ENCODE results near the gene PLCH1. TPM values are rescaled to one million over a fixed set of nuclear protein-coding genes. Genes with fewer than 3 reads are reported as not detected.

Gene PLCH1
- total RNA-seq, 1 donor from 2014 or later: 0.26 TPM

DNA sequence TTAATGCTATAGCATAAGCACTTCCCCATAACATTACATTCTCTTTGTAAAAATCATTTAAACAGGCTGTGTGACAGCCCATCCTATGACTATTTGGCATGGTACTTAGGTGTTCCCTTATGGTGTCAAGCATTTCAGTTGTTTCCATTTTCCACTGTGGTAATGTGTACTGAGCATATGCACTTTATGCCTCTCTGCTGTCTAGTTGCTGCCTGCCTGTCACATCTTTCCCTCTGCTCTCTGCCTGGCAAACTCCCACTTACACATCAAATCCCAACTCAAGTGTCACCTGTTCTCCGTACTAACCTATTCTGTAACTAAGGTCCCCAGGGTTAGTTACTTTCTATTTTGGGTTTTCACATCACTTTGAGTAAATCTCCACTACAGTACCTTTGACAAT is 367.0 kb downstream of the PLCH1 start:
- Histone ChIP-seq H3K36me3 (ENCODE audit: control insufficient read depth, insufficient read depth, low read length) (no peaks in the 10 kb centered on the region), H3K27me3 (ENCODE audit: control insufficient read depth, insufficient read depth, low read length) (no peaks in the 10 kb centered on the region), H3K4me3 (ENCODE audit: low read depth, low read length) (no peak overlapping the region)
- DNase-seq (ENCODE audit: low read depth): no peak
- no peak for FAIRE-seq
- TF ChIP-seq, protein P1, sequence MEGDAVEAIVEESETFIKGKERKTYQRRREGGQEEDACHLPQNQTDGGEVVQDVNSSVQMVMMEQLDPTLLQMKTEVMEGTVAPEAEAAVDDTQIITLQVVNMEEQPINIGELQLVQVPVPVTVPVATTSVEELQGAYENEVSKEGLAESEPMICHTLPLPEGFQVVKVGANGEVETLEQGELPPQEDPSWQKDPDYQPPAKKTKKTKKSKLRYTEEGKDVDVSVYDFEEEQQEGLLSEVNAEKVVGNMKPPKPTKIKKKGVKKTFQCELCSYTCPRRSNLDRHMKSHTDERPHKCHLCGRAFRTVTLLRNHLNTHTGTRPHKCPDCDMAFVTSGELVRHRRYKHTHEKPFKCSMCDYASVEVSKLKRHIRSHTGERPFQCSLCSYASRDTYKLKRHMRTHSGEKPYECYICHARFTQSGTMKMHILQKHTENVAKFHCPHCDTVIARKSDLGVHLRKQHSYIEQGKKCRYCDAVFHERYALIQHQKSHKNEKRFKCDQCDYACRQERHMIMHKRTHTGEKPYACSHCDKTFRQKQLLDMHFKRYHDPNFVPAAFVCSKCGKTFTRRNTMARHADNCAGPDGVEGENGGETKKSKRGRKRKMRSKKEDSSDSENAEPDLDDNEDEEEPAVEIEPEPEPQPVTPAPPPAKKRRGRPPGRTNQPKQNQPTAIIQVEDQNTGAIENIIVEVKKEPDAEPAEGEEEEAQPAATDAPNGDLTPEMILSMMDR (IDR thresholded peaks at IDR 0.05; ENCODE audit: insufficient read depth, low read length, severe bottlenecking): no peak

DNA sequence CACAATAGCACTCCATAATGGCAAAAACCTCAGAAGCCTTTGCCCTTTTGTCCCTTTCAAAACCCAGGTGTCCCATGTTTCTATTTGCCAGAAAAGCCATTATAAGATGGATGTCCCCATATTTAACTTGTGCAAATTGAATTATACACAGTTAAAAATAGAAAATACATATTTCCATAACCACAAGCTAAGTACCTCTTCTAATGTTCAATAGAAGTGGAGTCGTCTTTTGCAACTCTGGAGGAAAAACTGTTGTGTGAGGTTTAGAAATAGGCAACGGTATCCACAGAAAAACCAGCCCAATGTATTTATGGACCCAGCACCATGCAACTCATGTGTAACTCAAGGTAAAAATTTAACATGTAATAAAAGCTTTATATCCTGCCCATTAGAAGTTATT is 367.8 kb downstream of the PLCH1 start:
- no peak for FAIRE-seq
- Histone ChIP-seq H3K36me3 (ENCODE audit: control insufficient read depth, insufficient read depth, low read length) (no peaks in the 10 kb centered on the region), H3K27me3 (ENCODE audit: control insufficient read depth, insufficient read depth, low read length) (no peaks in the 10 kb centered on the region), H3K4me3 (ENCODE audit: low read depth, low read length) (no peak overlapping the region)
- TF ChIP-seq, protein P1 (IDR thresholded peaks at IDR 0.05; ENCODE audit: insufficient read depth, low read length, severe bottlenecking): no peak
- DNase-seq (ENCODE audit: low read depth): no peak

DNA sequence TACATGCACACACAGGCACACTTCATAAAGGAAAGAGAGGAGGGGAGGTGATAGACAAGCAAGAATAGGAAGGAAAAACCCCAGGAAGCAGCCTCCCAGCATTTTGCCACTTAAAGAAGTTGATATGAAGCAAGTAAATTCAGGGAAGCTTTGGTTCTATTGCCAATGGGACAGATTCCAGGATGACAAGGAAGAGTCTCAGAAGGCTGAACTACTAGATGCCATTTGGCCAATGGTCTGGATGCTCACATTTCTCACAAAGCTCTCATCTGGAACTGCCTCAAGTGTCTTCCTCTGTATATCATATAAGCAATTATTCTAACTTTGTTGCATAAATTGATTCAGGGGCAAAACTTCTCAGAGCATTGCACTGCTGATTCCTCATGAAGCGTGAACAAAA is 372.6 kb downstream of the PLCH1 start:
- no peak for FAIRE-seq
- Histone ChIP-seq H3K4me3 (ENCODE audit: low read depth, low read length) (no peak overlapping the region), H3K36me3 (ENCODE audit: control insufficient read depth, insufficient read depth, low read length) (no peaks in the 10 kb centered on the region), H3K27me3 (ENCODE audit: control insufficient read depth, insufficient read depth, low read length) (no peaks in the 10 kb centered on the region)
- TF ChIP-seq, protein P1 (IDR thresholded peaks at IDR 0.05; ENCODE audit: insufficient read depth, low read length, severe bottlenecking): no peak
- DNase-seq (ENCODE audit: low read depth): no peak

DNA sequence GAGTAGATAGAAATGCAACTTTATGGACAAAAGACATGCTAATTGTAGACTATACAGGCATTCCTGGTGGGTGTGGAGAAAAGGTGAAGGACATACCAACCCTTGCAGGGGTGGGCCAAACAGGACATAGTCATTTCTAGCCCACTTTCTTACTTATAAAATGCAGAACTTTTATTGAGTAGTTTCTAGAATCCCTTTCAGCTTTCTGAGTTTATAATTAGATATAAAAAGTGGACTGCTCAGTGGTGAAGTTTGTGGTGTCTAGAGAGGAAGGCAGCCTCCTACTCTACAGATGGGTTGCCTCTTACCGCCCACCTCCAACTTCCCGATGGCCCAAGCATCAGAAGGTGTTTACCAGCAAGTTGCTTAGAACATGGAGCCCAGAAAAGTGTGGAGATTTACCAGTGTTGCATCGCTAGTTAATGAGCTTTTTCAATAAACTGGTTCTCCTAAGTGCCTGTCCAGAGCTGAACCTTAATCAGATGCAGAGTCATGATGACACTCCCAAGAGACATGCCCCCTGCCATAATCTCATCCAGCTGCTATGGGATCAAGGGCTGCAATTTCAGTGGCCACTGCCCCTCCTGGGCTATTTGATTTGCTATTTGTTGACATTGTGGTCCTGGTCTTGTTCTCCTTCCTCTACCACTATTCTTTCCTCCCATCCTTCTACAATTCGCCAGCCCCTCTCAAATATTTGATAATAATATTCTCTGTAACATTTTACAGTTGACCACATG is 373.9 kb downstream of the PLCH1 start:
- DNase-seq (ENCODE audit: low read depth) (no peak), FAIRE-seq (no peak)
- TF ChIP-seq, protein P1 (IDR thresholded peaks at IDR 0.05; ENCODE audit: insufficient read depth, low read length, severe bottlenecking): no peak
- no peaks in the 10 kb centered on the region for H3K27me3 ChIP-seq (ENCODE audit: control insufficient read depth, insufficient read depth, low read length)
- H3K4me3 ChIP-seq (ENCODE audit: low read depth, low read length): no peak overlapping the region
- H3K36me3 ChIP-seq (ENCODE audit: control insufficient read depth, insufficient read depth, low read length): no peaks in the 10 kb centered on the region

DNA sequence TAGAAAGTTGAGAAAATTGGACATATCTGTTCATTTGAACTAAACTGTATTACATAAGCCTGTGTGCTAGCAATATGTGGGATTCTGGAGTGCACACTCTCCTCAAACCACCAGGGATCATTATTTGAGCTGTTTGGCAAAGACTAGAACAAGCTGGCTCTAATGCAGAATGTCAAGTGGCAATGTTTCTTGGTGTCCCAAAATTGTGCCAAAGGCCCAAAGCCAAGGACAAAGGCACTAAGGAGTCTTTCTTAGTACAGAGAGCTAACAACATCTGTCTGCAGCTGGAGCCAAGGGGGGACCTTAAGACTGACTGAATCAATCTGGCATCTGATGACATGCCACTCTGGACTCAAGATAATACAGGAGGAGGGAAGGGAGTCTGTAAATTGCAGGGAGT is 374.7 kb downstream of the PLCH1 start:
- no peak for DNase-seq (ENCODE audit: low read depth)
- FAIRE-seq: no peak
- Histone ChIP-seq H3K4me3 (ENCODE audit: low read depth, low read length) (no peak overlapping the region), H3K27me3 (ENCODE audit: control insufficient read depth, insufficient read depth, low read length) (no peaks in the 10 kb centered on the region), H3K36me3 (ENCODE audit: control insufficient read depth, insufficient read depth, low read length) (no peaks in the 10 kb centered on the region)
- TF ChIP-seq, protein P1 (IDR thresholded peaks at IDR 0.05; ENCODE audit: insufficient read depth, low read length, severe bottlenecking): no peak

DNA sequence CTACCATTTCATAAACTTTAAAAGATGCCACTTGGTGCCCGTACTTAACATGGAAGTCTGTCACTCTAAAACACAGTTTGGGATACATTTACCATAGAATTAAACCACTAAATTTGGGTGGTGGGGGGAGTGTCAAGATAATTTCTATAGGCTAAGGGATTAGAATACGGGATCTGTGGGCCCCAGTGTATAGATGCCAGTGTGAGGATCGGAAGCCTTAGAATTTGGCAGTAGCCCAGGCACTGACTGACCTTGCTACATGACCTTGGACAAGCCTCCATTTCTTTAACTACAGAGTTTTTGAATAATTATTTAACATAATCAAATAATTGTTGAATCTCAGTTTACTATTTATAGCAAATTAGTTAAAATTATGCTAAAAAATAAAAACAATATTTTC is 375.1 kb downstream of the PLCH1 start:
- Histone ChIP-seq H3K4me3 (ENCODE audit: low read depth, low read length) (no peak overlapping the region), H3K36me3 (ENCODE audit: control insufficient read depth, insufficient read depth, low read length) (no peaks in the 10 kb centered on the region), H3K27me3 (ENCODE audit: control insufficient read depth, insufficient read depth, low read length) (no peaks in the 10 kb centered on the region)
- TF ChIP-seq, protein P1 (IDR thresholded peaks at IDR 0.05; ENCODE audit: insufficient read depth, low read length, severe bottlenecking): no peak
- DNase-seq (ENCODE audit: low read depth) (no peak), FAIRE-seq (no peak)

Data from bronchial epithelial cell (primary cell).